HG03095 (cell line): Measurements from ENCODE around the gene MYO5C.

Experiments used
- ATAC-seq: cut with Tn5 transposase; IDR thresholded peaks from one replicate; pipeline ENCODE4 v1.9.1; 2021; ENCODE audit warnings: moderate library complexity; ENCODE audit not compliant: unreplicated experiment

The MYO5C gene

DNA sequence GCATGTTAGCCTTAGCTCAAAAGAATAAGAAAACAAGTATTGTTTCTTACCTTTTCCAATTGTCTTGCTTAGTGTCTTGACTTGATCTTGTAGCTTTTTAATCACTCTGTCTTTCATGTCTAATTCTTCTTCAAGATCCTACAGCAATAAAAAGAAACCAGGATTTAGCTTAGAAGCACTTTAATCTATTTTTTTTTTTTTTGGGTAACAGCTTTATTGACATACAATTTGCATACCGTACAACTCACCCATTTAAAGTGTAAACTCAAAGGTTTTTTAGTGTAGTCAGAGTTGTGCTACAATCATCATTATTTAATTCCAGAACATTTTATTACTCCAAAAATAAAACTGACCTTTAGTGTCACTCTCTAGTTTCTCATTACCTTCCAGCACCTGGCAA lies 81.1 kb downstream of the MYO5C start:
- no peak for ATAC-seq

DNA sequence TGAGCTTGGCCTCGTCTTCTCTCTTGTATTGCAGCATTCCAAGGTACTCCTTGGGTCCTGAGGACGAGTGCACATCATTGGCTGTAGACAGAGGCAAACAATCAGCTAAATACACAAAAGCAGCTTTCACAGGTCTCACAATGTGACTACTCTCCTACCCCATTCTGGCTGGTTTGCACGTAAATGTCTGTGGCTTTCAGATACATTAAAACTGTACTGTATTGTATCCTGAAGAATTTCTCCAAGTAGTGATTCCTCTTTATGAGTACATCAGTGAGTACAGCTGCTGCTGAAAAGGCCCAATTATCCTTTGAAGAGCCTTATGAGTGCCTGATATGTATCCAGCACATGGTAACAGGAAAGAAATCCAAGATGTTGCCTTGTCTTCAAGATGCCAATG lies 82.4 kb downstream of the MYO5C start:
- ATAC-seq = no peak

DNA sequence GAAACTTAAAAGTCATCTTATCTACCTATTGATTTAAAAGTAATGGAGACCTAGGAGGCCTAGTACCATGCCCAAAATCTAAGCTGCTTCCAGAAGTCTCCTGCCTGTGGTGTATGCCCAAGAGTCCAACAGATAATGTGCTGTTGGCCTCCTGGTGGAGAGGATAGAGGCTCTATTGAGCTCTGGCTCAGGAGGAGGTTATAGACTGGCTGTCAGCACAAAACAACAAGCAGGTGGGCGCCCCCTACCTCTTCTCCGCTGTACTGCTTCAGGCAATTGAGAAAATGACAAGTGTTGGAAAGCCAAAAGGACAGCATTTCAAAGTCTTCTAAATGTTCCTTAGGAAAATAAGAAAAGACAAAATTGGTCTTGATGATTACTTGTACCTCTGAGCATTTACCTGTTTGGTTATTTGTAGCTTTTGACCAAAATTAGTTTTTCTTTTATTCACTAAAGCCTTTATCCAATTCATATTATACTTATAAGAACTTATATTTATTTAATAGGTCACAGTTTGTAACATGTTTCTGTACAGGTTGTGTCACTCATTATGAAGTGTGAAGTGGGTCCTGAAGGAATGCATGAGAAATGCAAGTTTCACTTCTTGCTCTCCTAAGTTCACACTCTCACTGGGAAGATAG lies 87.2 kb downstream of the MYO5C start:
- ATAC-seq = peak; percentile 69

DNA sequence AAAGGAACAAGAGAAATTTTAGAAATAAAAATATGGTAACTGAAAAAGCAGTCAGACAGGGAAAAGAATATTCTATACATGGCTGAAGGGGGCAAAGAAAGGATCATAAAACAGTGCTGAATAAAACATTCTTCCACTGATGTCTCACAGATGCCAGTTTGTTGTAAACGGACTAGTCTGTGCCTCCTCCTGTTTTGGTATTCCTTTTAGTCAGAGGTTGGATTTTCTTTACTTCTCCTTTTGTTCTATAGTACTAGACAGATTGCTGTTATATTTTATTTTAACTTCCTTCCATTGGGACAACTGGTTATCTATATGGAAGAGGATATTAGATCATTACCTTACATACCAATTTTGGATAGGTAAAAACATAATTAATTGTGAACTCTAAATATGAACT lies 88.4 kb downstream of the MYO5C start:
- no peak for ATAC-seq

DNA sequence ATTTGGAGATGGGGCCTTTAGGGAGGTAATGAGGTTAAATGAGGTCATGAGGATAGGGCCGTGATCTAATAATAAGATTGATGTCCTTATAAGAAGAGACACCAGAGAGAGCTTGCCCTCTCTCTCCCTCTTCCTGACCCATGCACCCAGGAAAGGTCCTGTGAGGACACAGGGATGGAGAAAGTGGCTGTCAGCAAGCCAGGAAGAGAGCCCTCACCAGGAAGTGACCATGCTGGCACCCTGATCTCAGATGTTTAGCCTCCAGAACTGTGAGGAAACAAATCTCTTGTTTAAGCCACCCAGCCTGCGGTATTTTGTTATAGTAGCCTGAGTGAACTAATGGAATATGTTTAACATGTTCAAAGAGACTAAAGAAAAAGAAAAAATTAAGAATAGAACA lies 89.2 kb downstream of the MYO5C start:
- no peak for ATAC-seq

DNA sequence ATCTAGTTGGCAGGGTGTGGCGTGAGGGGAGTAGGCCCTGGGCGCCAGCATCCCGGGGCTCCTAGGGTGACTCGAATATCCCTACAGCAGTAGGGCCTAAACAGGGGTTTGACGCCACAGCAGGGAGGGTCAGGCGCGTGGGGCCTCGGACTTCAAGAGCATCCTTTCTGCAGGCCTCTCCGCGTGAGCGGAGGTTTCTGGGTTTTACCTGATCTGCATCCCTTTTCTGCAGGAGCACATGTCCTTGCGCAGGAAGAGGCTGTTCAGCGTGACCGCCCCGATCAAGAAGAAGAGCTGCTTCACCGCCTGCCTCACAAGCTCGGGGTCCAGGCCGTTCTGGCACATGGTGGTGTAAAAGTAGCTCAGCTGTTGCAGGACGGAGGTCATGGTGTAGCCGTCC lies 90.9 kb downstream of the MYO5C start:
- no peak for ATAC-seq

DNA sequence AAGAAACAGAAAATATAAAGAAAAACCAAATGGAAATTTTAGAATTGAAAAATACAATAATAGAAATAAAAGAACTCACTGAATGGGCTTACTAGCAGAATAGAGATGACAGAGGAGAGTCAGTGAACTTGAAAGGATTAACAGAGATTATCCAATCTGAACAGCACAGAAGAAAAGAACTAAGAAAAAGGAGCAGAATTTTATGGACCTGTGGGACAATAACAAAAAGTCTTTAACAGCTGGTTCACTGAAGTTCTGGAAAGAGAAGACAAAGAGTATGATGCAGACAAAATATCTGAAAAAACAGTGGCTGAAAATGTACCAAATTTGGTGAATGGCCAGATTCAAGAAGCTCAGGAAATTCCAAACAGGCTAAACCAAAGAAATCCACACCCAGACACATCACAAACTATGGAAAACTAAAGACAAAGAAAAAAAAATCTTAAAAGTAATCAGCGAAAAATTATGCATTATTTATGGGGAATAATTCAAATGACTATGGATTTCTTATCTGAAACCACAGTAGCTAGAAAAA lies 94.7 kb downstream of the MYO5C start:
- ATAC-seq = no peak

DNA sequence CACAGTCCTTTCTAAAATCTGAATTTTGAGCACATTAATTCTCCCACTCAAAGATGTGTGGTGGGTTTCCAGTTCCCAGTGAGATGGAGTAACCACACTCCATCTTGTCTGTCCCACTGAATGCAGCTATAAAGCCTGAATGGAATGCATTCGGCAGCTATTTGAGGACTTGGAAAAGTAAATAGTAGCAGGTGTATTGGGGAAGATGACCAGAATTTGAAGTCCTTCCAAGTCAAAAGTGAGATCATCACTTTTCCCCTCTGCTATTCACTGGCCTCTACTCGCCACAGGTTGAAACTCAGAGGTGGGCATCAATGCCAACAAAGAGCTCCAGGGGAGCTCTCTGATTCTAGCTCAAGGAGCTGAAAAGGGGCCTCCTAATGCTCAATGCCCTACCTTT lies 96.3 kb downstream of the MYO5C start:
- no peak for ATAC-seq

DNA sequence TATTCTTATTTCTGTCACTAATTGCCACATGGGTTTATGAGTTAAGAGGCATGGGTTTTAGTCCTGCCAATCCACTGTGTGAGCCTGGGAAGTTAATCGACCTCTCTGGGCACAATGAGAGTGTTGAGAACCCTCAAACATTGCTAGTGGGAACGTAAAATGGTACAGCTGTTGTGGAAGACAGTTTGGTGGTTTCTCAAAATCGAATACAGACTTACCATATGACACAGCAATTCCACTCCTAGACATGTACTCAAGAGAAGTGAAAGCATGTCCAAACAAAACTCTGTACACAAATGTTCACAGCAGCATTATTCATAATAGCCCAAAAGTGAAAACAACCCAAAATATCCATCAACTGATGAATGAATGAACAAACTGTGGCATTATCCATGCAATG lies 98.7 kb downstream of the MYO5C start:
- ATAC-seq = no peak

DNA sequence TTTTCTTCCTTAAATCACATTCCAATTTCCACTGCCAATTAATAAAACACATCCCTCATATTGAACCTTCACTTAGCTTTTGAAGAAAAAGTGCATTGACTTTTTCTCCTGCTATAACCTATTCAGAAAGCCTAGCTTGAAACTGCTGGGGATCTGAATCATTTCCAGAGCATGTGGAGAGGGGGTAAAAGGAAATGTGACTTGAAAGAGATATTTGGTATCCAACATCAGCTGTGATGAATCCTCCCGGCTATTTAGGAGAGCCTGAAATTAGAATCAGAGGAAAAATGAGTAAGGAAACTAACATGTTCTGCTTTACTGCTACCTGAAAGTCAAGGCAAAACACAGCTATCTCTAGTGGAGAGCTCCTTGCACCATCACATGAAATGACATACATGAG lies 101.8 kb downstream of the MYO5C start:
- no peak for ATAC-seq

DNA sequence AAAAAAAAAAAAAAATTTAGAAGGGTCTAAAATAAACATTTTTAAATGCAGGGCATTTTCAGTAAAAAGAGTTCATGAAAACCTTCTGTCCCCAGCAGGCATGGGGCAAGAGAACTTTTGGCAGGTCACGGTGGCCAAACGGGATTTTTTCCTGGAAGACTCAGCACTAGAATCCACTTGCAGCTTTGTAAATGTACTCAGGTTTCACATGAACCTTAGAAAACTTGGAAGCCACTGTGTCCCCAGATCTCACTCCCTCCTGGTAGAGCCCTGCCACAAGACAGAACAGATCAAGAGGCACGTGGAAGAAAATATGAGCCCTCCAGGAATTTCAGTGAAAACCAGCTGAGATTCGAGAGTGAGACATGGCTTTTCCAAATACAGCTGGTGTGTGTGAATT lies 102.3 kb downstream of the MYO5C start:
- no peak for ATAC-seq

DNA sequence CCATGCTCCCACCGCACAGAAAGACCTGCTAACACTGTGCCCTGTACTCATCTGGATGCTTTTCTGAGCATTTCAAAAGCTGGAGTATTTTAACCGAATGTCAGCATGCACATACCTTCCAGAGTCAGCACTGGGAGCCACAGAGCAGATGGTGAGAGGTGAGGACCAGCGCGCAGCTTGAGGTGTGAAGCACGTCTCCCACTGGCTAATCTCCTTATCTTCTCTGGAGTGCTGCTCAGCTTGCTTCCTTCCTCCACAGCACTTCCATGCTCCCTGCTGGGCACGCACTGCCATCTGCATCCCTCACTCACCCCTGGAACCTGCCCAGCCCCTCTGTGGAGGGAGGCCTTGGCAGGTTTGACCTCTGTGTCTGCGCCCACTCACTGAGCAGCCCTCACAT lies 104.4 kb downstream of the MYO5C start, which contains the start of gene GNB5:
Gene GNB5, minus strand, starts transcription at position 186 of the 400 bp plus-strand sequence. CDS start 6,716 bp downstream, outside the sequence.
- ATAC-seq = no peak

DNA sequence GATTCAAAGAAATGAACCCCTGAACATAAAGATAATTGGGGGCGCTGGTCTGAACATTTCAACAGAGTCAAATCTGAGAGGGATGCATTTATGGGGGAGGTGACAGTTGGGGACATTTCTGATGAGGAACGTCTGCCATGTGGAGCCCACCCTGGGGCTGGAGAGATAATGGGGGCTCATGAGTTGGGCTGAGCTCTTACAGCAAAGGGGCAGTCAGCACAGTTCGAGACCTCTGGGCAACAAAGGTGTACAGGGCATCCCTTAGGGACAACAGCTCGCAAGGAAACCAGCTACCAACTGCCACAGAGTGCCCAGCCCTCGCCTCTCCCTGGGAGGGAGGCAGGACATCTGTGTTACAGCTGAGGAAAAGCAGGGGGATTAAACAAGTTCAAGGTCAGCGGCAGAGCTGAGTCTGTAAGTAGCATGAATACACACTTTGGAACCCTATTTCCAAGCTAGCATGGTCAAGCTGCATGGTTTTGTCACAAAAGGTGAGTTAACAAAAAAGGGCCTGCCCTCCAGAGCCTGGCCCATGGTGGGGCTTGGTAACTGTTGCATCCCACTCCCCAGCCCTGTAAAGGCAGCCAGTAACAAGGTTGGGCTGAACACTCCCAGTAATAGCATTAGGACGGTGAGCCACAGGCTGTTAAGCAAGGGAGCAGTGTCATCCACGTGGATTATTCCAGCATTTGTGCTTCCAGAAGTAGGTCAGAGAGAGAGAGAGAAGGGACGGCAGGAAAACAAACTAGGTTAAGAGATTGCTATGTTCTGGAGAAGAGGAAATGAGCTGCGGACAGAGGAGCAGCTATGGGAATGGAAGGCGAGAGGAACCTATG lies 108.7 kb downstream of the MYO5C start:
- no peak for ATAC-seq

DNA sequence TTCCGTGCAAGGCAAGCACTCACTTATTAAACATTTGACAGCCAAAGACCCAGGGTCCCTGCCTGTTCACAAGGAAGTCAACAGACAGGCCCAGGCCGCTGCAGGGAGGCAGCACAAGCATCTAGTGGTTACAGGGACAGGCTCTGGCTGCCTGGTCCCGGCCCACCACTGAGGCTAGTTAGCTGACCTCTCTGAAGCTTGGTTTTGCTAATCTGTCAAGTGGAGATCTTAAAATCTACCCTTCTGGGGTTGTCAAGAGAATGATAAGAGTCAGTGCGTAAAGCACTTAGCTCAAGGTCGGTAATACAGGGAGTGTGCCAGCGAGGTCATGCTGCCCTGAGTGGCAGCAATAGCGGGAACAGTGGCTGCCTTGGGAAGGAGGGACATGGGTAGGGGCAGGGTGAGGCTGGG lies 110.4 kb downstream of the MYO5C start:
- ATAC-seq = no peak

DNA sequence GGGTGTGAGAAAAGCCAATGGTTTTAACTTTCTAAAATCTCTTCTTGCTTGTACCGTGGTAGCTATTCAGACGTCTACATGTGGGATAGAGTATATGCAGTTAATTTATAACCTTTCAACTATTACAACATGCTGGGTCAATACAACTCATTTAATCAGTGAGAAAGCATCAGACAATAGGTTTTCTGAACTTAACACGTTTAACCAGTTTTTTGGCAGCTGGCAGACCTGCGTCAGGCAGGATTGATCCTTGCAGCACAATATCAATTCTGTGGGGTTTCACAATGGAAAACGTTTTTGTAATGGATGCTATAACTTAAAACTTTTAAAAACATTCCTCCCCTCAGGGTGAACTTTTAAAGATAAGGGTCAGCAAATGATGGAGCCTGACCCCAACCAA lies 110.9 kb downstream of the MYO5C start:
- no peak for ATAC-seq

DNA sequence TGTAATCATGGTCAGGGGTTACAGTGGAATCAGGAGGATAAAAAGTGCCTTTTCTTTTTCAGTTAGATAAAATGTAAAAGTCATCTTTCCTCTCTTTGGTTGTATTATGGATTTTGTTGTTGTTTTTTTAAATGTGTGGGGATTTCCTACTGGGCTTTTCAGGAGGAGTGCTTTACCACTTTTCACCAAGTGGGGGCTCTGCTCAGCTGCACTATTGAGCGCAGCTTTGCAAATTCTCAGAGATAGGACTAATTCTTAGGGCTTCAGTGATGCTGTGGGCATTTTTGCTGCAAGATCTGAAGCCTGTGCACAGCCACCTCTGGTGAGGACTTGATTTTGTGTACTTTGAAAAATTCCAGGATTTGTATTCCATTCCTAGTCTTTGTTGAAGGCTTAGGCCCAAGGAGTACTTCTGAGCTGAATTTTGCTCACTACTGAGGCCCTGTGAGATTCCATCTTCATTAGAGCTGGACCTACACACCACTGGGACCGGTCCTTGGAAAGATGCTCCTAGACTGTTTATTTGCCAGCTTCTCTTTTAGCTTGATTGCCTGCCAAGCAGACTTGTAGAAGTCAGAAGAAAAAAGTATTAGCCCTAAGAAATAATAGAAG lies 111.9 kb downstream of the MYO5C start:
- ATAC-seq = no peak

DNA sequence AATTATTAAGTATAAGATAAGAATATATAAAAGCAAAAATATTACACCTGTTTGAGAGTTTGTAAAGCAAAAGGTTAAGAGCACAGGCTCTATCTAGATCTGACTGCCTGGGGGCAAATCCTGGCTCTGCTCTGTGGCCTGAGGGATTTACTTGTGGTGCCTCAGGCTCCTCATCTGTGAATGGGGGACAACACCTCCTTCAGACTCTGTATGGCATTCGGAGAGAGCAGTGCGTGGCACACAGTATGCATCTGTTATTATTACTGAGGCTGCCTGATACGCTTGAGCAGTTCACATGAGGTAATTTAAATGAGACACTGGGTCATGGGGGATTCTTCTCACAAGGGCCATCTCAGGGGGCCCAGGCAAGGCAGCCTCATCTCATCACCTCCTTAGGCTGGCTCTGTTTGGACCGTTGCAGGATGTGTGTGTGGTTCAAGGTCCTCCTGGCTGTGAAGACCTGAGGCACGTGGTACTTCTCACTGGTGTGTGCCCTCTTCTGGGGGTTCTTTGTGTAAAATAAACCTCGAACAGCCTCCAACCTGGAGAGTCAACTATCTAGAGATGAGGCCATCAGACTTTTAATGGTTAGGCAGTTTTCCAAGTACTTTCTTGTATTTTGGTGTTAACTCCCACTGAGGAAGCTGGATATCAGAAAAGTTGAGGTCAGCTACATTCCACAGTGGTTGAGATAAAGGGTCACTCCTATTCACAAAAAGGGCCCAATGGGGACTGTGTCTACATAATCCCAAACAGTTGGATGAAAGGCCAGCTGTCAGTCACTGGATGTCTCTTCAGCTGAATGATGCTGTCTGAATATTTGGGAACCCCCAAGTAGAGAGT lies 113.4 kb downstream of the MYO5C start:
- no peak for ATAC-seq

DNA sequence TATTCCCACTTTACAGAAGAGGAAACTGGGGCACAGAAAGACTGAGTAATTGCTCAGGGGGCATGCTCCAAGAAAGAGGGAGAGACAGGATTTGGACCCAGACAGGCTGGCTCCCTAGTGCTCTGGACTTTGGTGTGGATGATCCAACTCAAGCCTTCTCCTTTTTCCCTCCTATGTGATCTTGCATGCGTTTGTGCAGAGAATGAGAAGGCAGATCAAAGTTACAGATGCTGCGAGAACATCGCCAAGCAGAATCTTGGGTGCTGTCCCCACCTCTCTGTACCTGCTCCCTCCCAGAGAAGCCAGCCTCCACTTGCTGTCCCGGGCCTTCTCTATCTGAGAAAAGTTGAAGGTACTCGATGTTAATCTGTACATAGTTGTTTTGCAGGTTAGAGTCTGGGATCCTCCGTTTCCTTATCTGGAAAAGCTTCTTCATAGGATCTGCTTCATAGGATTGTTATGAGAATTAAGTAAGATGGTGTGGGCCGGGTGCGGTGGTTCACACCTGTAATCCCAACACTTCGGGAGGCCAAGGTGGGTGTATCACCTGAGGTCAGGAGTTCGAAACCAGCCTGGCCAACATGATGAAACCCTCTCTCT lies 114.7 kb downstream of the MYO5C start:
- no peak for ATAC-seq

DNA sequence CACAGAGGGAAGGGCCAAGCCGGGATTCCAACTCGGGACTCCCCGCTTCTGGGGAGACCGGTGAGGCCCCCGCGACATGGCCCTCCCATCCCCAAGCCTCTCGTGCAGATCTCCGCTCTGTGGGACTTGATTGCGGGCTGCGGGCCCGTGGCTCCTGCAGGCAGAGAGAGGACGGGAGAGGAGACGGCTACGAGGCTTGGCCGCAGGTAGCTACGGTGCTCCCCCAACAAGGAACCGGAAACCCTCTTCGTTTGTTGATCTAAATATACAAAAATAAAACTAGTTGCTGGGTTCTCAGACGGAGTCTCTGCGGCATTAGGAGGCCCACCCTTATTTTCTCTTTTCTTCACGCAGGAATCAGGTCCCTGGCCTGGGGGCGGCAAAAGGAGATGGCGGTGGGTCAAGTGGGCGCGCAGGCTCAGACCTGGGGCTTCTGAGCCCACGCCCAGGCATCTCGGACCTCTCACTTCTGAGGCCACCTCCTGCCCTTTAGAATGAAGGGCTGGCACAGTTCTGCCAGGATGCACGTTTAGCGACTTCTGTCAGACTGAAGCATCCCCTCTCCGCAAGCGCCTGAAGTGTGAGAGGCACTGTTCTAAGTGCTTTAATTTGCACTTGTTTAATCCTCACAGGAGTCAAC lies 115.3 kb downstream of the MYO5C start:
- peak; percentile 38 for ATAC-seq
